T-helper 1 cell (primary cell): ENCODE data around the gene U2AF1L4.
"Not testable (repeated sequence)": the region's sequence is repeated elsewhere in the genome, so short reads cannot be mapped to it uniquely, and the experiment has no call there.

ENCODE experiments used
- DNase-seq, 5 donors: peaks; one replicate each; pipeline ENCODE4 v3.0.0-alpha.2; 2012 to 2020

The U2AF1L4 gene

GRCh38 chr19:35780058-35780457 is 34.8 kb upstream of the U2AF1L4 start:
- DNase-seq: no peak

- DNase-seq: no peak
Measured at GRCh38 chr19:35779033-35779432, 33.8 kb upstream of the U2AF1L4 start.

GRCh38 chr19:35777961-35778360 is 32.7 kb upstream of the U2AF1L4 start:
- DNase-seq: no peak

- DNase-seq: no peak
Measured at GRCh38 chr19:35777086-35777841, 32.0 kb upstream of the U2AF1L4 start.

GRCh38 chr19:35776102-35776788 is 31.0 kb upstream of the U2AF1L4 start:
- DNase-seq: no peak

- peak; percentile 96 to 99 (median 97) for DNase-seq
Measured at GRCh38 chr19:35775298-35776101, 30.3 kb upstream of the U2AF1L4 start, which contains the start of gene ARHGAP33. ARHGAP33 (plus strand) TSS chr19:35775564; CDS start chr19:35775659, 95 bp downstream.

- DNase-seq: no peak
Measured at GRCh38 chr19:35775046-35775297, 29.8 kb upstream of the U2AF1L4 start.

GRCh38 chr19:35774274-35775045 is 29.2 kb upstream of the U2AF1L4 start:
- DNase-seq: no peak

- no peak for DNase-seq
Measured at GRCh38 chr19:35773020-35773806, 28.0 kb upstream of the U2AF1L4 start.

- DNase-seq: not testable (repeated sequence)
Measured at GRCh38 chr19:35772362-35772761, 27.1 kb upstream of the U2AF1L4 start.

- DNase-seq: peak in 1 of 5 donors; percentile 7
Measured at GRCh38 chr19:35768082-35768421, 22.8 kb upstream of the U2AF1L4 start.

GRCh38 chr19:35767288-35768081 is 22.3 kb upstream of the U2AF1L4 start:
- DNase-seq: peak in 1 of 5 donors; percentile 4

- DNase-seq: no peak
Measured at GRCh38 chr19:35766571-35767104, 21.4 kb upstream of the U2AF1L4 start.

GRCh38 chr19:35764432-35765315 is 19.5 kb upstream of the U2AF1L4 start:
- no peak for DNase-seq

GRCh38 chr19:35760711-35761349 is 15.6 kb upstream of the U2AF1L4 start:
- no peak for DNase-seq

GRCh38 chr19:35759697-35760096 is 14.5 kb upstream of the U2AF1L4 start:
- no peak for DNase-seq

GRCh38 chr19:35757749-35758608 is 12.8 kb upstream of the U2AF1L4 start, which contains the start of gene PROSER3:
PROSER3 (plus strand) TSS chr19:35758176; CDS start chr19:35758216, 40 bp downstream.
- peak; percentile 94 to 100 (median 97) for DNase-seq

GRCh38 chr19:35757231-35757748 is 12.1 kb upstream of the U2AF1L4 start:
- DNase-seq: no peak
